Measurements from ENCODE around the gene GRPR.

DNA sequence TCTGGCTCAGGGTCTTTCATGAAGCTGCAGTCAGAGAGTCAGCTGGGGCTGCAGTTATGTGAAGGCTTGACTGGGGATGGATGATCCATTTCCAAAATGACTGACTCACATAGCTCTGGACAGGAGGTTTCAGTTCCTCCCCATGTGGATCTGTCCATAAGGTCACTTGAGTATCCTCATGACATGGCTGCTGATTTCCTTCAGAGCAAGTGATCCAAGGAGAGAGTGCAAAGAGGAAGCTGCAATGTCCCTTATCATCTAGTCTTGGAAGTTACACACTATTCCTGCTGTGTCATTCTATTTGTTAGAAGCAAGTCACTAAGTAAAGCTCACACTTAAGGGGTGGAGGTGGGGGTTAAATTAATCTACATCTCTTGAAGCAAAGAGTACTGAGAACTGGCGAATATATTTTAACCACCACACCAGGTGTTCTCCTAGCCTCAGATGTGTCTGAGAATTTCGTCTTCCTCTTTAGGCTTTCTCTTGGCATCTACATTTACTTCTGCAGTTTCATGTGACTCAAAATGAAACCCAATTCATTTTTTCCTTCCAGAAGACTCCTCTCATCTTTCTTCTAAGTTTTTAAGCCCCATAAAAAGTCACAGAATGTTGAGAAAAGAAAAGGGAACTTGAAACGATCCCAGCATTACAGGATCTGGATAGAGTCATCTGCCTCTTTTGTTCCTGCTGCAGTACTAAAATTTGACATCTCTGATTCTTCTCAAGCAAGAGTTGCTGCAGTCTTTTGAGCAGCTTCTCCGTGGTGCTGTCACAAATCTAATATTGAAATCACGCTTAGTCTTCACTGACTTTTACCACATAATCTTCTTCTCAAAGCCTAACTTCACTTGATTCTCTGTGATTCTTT lies 3.8 kb upstream of the GRPR start:
- TF ChIP-seq CTCF (IDR thresholded peaks at IDR 0.05): no peak
- TF ChIP-seq ZFX (IDR thresholded peaks at IDR 0.05; ENCODE audit: borderline replicate concordance): no peak

Data from 22Rv1 (cell line).